ENCODE results near the gene PLOD3.
"Not testable (repeated sequence)": the region's sequence is repeated elsewhere in the genome, so short reads cannot be mapped to it uniquely, and the experiment has no call there.

The PLOD3 gene

GRCh38 chr7:101217388-101218235 lies at the start of gene PLOD3, which contains the start of gene ZNHIT1:
TSS of gene PLOD3 (minus strand) at chr7:101217581. CDS start at chr7:101217274, 307 bp downstream.
TSS of gene ZNHIT1 (plus strand) at chr7:101218165. CDS start at chr7:101218196, 31 bp downstream.
- Histone ChIP-seq H3K4me3 (peak within 1 kb of the TSS; percentile 93), H3K27ac (peak within 1 kb of the TSS; percentile 81 to 97)
- peak; percentile 96 for DNase-seq (ENCODE audit: low spot score)
- no peak for TF ChIP-seq CTCF (IDR thresholded peaks at IDR 0.05)

GRCh38 chr7:101265622-101266516 lies 48.5 kb upstream of the PLOD3 start:
- no peak overlapping the region for H3K4me3 ChIP-seq
- DNase-seq (ENCODE audit: low spot score) = no peak
- no peak overlapping the region for H3K27ac ChIP-seq
- TF ChIP-seq CTCF (IDR thresholded peaks at IDR 0.05) = no peak

GRCh38 chr7:101264102-101264706 lies 46.8 kb upstream of the PLOD3 start:
- not testable (repeated sequence) for DNase-seq (ENCODE audit: low spot score); H3K4me3 ChIP-seq; H3K27ac ChIP-seq

- no peak for DNase-seq (ENCODE audit: low spot score)
- no peak overlapping the region for H3K27ac ChIP-seq
- H3K4me3 ChIP-seq = no peak overlapping the region
- TF ChIP-seq CTCF (IDR thresholded peaks at IDR 0.05) = no peak
Measured at GRCh38 chr7:101258243-101258731, 40.9 kb upstream of the PLOD3 start.

GRCh38 chr7:101255796-101256195 lies 38.4 kb upstream of the PLOD3 start:
- no peak overlapping the region for H3K4me3 ChIP-seq
- no peak for DNase-seq (ENCODE audit: low spot score)
- TF ChIP-seq CTCF (IDR thresholded peaks at IDR 0.05) = no peak

GRCh38 chr7:101253199-101253598 lies 35.8 kb upstream of the PLOD3 start:
- DNase-seq (ENCODE audit: low spot score); H3K27ac ChIP-seq; H3K4me3 ChIP-seq: not testable (repeated sequence)

More at GRCh38 chr7:101255796-101256195, 38.4 kb upstream of the PLOD3 start:
- no peak overlapping the region for H3K27ac ChIP-seq

GRCh38 chr7:101251871-101252659 lies 34.7 kb upstream of the PLOD3 start:
- DNase-seq (ENCODE audit: low spot score) = peak; percentile 98
- no peak for TF ChIP-seq CTCF (IDR thresholded peaks at IDR 0.05)
- Histone ChIP-seq H3K4me3 (peak overlapping the region; percentile 95), H3K27ac (peak overlapping the region; percentile 60 to 84)

All from coronary artery (tissue), 2 donors.